Dermis blood vessel endothelial cell (primary cell): ENCODE data around the gene COG4. TPM values are rescaled to one million over a fixed set of nuclear protein-coding genes. Genes with fewer than 3 reads are reported as not detected.
A peak's percentile ranks its signal among the peaks of the same experiment; 100 is the strongest.

Experiments used
- DNase-seq: peaks from one replicate; pipeline ENCODE4 v3.0.0; 2010
- total RNA-seq: library from RNA; depleted of rRNA; stranded (reverse); fragments of >200 nt; gene quantifications from 2 replicates; pipeline ENCODE4 v1.2.3, GENCODE V29; 2014

COG4 gene
- total RNA-seq, 1 donor from 2014 or later, result 93.8 TPM

- DNase-seq, result peak; percentile 78
Observed at GRCh38 chr16:70430667-70431536, 92.5 kb downstream of the COG4 start.

Other genes with a start within 250 kb of the COG4 start
- 111 and 152 TPM in 2 replicates for gene AARS1, start 234.0 kb downstream of the COG4 start, total RNA-seq
- gene DDX19B, start 224.4 kb downstream of the COG4 start, total RNA-seq, result 24.0 and 32.6 TPM in 2 replicates
- 40.2 and 50.5 TPM in 2 replicates for gene DDX19A, start 176.7 kb downstream of the COG4 start, total RNA-seq
- gene ST3GAL2, start 84.5 kb downstream of the COG4 start, total RNA-seq, result 52.4 and 61.2 TPM in 2 replicates
- gene FCSK, start 69.0 kb downstream of the COG4 start, total RNA-seq, result 11.2 and 19.9 TPM in 2 replicates
- gene SF3B3, start 262 bp upstream of the COG4 start, total RNA-seq, result 96.3 and 148 TPM in 2 replicates
- gene IL34, start 123.0 kb upstream of the COG4 start, total RNA-seq, result 1.9 and 7.3 TPM in 2 replicates
- gene MTSS2, start 162.5 kb upstream of the COG4 start, total RNA-seq, result 19.9 and 20.6 TPM in 2 replicates